ENCODE data around the gene LAMTOR4.
"Not testable (repeated sequence)": the region's sequence is repeated elsewhere in the genome, so short reads cannot be mapped to it uniquely, and the experiment has no call there.

The LAMTOR4 gene

DNA sequence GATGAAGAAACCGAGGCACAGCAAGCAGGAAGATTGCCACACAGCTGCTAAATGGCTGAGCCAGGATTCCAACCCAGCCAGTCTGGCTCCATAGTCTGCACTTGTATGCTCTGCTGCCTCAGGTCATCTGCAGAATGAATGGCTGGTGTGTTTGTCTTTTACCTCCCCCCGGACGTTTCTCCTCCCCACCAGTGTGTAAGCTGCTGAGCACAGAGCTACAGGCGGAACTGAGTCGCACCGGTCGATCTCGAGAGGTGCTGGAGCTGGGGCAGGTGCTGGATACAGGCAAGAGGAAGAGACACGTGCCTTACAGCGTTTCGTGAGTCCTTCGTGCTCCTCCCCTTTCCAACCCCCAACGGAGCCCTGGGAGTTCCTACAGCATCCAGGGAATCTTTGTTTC lies 26.7 kb upstream of the LAMTOR4 start:
- DNase-seq (ENCODE audit: extremely low read depth in 1 of 2, low read depth in 1 of 2): no peak

DNA sequence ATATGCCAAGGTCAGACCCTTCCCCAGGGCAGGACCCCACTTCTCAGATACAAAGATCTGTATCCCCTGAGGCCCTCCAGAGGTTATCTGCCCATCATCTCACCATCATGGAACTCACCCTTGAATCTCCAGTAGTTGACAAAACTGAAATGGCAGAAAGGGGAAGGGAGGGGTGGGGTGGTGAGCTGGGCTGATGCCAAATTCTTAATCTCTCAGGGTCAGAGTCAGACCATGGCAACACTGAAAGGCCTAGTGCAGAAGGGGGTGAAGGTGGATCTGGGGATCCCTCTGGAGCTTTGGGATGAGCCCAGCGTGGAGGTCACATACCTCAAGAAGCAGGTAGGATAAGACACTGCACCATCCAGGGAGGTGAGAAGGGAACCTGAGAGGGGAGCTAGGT lies 26.1 kb upstream of the LAMTOR4 start:
- no peak for DNase-seq (ENCODE audit: extremely low read depth in 1 of 2, low read depth in 1 of 2)

DNA sequence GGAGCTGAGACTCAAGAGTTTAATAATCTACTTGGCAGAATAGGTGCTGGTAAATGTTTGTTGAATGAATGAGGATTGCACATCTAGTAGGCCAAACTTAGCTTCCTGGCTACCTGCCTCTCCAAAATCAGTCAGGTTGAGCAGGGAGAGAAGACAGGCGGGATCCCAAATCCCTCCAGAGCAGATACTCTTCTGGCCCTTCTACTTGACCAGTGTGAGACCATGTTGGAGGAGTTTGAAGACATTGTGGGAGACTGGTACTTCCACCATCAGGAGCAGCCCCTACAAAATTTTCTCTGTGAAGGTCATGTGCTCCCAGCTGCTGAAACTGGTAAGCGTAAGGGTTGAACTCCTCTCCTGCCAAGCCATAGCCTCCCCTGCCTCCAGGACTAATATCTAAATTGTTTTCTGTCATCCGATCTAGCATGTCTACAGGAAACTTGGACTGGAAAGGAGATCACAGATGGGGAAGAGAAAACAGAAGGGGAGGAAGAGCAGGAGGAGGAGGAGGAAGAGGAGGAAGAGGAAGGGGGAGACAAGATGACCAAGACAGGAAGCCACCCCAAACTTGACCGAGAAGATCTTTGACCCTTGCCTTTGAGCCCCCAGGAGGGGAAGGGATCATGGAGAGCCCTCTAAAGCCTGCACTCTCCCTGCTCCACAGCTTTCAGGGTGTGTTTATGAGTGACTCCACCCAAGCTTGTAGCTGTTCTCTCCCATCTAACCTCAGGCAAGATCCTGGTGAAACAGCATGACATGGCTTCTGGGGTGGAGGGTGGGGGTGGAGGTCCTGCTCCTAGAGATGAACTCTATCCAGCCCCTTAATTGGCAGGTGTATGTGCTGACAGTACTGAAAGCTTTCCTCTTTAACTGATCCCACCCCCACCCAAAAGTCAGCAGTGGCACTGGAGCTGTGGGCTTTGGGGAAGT lies 24.2 kb upstream of the LAMTOR4 start:
- DNase-seq (ENCODE audit: extremely low read depth in 1 of 2, low read depth in 1 of 2): no peak

DNA sequence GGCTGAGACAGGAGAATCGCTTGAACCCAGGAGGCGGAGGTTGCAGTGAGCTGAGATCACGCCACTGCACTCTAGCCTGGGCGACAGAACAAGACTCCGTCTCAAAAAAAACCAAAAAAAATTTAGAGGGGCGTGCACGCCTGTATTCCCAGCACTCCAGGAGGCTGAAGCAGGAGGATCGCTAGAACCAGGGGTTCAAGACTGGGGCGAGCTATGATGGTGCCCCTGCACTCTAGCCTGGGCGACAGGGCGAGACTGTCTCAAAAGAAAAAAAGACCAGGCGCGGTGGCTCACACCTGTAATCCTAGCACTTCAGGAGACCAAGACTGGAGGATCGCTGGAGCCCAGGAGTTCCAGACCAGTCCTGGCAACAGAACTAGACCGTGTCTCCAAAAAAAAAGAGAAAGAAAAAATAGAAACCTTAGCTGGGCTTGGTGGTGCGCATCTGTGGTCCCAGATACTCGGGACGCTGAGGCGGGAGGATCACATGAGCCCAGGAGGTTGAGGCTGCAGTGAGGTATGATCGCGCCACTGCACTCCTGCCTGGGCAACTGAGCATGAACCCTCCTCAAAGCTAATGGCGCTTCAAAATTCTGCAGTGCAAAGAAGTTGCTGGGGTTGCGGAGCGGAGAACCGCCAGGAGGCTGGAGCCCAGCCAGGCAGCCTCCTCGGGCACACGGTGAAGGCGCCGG lies 22.3 kb upstream of the LAMTOR4 start:
- no peak for DNase-seq (ENCODE audit: extremely low read depth in 1 of 2, low read depth in 1 of 2)

DNA sequence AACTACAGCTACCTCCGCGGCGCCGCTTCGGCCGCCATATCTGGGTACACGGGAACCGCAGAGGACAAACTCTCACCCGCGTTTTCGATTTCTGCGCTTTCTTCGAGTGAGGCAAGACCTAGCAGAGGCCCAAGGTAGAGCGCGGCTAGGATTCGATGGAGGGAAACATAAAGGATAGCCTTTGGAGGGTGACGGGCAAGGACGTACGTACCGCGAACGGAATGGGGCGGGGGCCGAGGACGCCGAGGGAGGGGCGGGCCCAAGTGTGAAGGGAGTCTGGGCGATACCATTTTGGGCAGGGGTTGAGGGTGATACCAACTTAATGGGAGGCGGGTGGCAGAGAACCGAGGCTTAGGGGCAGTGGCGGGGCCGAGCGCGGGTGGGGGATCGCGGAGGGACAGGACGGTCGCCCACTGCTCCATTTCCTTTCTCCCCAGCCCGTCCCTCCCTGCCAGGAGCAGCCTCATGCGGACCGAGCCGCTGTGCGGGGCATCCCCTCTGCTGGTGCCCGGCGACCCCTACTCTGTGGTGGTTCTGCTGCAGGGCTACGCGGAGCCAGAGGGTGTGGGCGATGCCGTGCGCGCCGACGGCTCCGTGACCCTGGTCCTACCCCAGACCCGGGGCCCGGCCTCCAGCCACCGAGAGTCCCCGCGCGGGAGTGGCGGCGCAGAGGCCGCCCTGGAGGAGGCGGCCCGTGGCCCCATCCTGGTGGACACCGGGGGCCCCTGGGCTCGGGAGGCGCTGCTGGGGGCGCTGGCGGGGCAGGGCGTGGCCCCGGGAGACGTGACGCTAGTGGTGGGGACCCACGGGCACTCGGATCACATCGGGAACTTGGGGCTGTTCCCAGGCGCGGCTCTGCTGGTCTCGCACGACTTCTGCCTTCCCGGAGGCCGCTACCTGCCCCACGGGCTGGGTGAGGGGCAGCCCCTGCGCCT lies 21.5 kb upstream of the LAMTOR4 start, which contains the start of gene MBLAC1:
MBLAC1 (plus strand) TSS at position 37 of the 935 bp plus-strand sequence; CDS start at position 466, 429 bp downstream.
- peak; percentile 82 to 86 for DNase-seq (ENCODE audit: extremely low read depth in 1 of 2, low read depth in 1 of 2)

DNA sequence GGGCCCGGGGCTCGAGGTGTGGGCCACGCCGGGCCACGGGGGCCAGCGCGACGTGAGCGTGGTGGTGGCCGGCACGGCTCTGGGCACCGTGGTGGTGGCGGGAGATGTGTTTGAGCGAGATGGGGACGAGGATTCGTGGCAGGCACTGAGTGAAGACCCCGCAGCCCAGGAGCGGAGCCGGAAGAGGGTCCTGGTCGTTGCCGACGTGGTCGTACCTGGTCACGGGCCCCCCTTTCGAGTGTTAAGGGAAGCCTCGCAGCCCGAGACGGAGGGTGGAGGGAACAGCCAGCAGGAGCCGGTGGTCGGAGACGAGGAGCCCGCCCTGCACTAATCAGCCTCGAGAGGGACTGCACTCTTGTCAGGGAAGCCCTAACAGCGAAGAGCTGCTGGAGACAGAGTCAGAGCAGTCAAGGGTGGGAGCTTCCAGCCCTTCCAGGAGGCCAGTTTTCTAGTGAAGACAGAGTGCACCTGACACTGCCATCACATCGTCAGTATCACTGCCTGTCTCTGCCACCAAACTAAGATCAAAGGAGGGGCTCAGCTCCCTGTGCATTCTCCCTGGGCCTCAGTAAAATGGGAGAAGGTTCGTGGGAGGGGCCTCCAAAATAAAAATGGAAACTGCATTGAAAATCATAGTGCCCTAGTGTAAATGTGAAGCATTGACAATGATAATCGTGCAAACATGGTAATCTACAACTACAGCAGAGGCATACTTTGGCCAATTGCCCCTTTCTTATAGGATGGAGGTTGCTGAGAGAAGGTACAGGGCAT lies 20.7 kb upstream of the LAMTOR4 start:
- DNase-seq (ENCODE audit: extremely low read depth in 1 of 2, low read depth in 1 of 2): peak in 1 of 2 donors; percentile 11

DNA sequence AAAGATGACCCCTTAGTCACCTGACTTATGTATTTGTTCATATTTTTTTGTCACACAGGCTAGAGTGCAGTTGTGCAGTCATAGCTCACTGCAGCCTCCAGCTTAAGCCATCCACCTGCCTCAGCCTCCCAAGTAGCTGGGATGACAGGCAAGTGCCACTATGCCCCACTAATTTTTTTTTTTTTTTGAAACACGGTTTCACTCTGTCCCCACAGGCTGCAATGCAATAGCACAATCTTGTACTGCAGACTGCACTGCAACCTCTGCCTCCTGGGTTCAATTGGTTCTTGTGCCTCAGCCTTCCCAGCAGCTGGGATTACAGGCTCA lies 20.1 kb upstream of the LAMTOR4 start:
- no peak for DNase-seq (ENCODE audit: extremely low read depth in 1 of 2, low read depth in 1 of 2)

DNA sequence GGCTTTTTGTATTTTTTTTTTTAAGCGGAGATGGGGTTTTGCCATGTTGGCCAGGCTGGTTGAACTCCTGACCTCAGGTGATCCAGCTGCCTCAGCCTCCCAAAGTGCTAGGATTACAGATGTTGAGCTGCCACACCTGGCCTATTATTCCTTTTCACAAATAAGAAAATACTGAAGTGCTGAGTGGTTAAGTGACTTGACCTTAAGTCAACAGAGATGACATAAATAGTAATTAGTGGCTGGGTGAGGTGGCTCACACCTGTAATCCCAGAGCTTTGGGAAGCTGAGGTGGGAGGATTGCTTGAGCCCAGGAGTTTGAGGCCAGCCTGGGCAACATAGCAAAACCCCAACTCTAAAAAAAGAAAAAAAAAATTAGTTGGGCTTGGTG lies 18.5 kb upstream of the LAMTOR4 start:
- DNase-seq (ENCODE audit: extremely low read depth in 1 of 2, low read depth in 1 of 2): not testable (repeated sequence)

DNA sequence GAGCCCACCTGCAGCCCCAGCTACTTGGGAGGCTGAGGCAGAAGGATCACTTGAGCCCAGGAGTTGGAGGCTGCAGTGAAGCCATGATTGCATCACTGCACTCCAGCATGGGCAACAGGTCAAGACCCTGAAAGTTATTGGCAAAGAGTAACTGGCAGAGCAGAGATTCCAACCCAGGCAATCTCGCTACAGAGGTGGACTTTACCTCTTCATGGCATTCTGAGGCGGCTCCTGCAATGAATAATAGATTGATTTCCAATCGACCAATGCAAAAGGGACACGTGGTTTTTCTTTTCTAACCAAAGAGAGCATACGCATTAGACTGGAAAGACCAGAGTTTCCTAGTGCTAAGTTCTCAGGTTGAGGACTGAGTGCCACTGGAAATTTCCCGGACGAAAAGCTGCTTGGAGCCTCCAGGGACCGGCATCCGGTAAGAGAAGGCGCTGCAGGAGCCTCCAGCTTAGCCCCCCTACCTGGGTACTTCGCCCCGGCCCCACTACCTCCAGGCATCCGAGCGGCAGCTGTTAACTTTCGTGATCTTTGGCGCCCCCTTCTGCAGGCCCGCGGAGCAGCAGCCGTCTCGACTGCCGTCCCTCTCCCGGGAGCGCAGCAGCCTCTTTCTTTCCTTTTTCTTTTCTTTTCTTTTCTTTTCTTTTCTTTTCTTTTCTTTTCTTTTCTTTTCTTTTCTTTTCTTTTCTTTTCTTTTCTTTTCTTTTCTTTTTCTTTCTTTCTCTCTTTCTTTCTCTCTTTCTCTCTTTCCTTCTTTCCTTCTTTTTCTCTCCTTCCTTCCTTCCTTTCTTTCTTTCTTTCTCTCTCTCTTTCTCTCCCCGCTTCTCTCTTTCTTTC lies 17.9 kb upstream of the LAMTOR4 start:
- DNase-seq (ENCODE audit: extremely low read depth in 1 of 2, low read depth in 1 of 2): peak; percentile 63 to 74

DNA sequence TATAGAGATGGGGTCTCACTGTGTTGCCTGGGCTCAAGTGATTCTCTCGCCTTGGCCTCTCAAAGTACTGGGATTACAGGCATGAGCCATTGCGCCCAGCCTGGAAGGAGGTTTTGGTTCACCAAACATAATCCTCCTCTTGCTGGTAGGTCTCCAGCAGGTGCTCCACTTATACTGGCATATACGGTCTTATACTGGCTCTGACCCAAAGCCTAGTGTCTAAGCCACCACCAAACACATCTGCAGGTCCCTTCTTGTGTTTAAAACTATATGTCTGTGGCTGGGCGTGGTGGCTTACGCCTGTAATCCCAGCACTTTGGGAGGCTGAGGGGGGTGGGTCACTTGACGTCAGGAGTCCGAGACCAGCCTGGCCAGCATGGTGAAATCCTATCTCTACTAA lies 16.6 kb upstream of the LAMTOR4 start:
- DNase-seq (ENCODE audit: extremely low read depth in 1 of 2, low read depth in 1 of 2): no peak

DNA sequence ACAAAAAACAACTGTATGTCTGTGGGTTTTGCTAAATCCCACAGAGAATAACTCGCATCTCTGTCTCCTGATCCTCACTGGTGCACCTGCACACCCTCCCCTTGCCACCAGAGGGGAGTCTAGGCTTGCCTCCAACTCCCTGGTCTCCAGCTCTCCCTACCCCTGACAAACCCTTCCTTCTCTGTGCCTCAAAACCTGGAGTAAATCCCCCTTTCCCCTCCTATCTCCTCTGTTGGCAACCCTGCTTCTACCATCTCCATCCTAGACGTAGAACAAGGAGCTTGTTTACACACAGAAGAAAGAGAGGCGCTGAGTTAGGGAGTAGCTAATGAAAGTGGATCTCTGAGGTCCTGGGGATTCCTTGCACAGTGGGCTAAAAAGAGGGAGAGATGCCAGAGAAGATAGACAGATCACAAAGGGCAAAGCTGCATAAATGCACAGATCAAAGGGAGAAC lies 16.0 kb upstream of the LAMTOR4 start:
- peak in 1 of 2 donors; percentile 31 for DNase-seq (ENCODE audit: extremely low read depth in 1 of 2, low read depth in 1 of 2)

DNA sequence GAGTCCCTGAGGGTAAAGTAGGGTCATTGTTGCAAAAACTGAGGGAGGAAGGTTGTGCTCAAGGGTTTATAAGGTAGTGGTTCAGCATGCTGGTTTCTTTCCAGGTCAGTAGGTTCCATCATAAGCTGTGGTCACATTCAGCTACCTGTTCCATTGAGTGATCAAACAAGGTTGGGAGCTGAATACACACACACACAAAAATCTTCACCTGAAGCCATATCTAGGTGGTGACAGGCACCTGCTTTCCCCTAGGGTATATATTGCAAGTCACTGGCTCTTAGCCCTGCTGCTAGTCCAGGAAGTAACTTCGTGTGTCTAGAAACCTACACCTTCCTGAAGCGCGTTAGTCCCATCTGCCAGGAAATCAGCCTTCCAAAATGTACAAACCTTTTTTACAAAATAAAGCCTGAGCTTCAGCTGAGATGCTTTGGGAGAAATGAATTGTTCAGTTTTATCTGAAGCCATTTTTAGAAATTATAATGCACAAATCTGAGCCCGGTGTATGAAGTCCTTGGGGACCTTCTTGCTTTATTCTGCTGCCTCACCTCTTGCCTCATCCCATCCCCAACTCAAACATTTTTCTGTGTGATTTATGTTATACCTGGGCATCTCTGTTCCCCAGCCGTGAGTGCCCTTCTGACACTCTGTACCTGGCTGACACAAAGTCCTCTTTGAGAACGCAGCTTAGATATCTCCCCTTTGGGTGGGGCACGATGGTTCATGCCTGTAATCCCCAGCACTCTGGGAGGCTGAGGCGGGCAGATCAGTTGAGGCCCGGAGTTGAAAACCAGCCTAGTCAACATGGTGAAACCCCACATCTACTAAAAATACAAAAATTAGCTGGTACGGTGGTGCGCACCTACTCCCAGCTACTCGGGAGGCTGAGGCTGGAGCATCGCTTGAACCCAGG lies 10.6 kb upstream of the LAMTOR4 start:
- no peak for DNase-seq (ENCODE audit: extremely low read depth in 1 of 2, low read depth in 1 of 2)

DNA sequence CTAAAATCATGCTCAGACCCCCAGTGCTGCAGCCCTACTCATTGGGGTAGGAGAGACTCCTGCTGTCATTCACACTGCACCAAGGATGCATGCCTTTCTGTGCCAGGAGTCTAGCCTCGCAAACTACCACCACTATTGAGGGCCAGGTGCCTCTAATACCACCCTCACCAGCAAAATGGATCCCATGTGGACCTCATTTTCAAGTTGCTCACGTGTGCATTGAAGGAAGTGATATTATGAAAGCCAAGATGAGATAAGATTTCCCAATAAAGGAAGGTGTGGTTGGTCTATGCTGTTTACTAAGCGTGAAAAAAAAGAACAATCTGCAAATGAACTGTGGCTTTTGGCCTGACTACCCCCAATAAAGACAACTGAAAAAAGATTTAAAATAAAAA lies 7.2 kb upstream of the LAMTOR4 start:
- no peak for DNase-seq (ENCODE audit: extremely low read depth in 1 of 2, low read depth in 1 of 2)

DNA sequence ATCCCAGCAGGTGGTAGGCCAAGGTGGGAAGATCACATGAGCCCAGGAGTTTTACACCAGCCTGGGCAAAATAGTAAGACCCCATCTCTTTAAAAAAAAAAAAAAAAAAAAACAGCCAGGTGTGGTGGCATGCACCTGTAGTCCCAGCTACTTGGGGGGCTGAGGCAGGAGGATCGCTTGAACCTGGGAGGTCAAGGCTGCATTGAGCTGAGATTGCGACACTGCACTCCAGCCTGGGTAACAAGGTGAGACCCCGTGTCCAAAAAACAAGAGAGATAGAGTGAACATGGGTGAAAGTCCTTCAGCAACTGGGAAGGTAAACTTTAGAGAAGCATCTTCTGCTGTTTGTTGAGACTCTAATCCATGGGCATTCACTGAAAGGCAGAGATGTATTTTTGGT lies 6.3 kb upstream of the LAMTOR4 start:
- DNase-seq (ENCODE audit: extremely low read depth in 1 of 2, low read depth in 1 of 2): no peak

DNA sequence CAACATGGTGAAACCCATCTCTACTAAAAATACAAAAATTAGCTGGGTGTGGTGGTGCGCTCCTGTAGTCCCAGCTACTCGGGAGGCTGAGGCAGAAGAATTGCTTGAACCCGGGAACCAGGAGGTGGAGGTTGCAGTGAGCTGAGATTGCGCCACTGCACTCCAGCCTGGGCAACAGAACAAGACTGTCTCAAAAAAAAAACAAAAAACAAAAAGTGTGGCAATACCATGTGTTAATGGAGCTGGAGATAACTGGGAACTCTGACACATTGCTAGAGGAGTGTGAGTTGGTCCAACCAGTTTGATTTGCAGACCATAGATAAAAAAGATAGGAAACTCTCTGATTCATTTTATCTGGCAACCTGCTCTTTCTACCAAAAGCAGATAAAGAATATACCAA lies 2.4 kb upstream of the LAMTOR4 start:
- DNase-seq (ENCODE audit: extremely low read depth in 1 of 2, low read depth in 1 of 2): not testable (repeated sequence)

DNA sequence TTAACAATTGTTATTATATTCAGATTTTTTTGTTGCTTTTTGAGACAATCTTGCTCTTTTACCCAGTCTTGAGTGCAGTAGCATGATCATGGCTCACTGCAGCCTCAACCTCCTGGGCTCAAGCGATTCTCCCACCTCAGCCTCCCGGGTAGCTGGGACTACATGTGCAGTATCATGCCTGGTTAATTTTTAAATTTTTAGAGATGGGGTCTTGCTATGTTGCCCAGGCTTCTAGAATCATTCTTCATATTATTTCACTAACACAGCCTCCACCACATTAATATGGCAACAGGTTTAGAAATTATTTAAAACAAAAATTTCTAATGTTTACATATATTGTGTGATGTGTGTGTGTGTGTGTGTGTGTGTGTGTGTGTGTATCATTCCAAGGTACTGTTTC lies 1.4 kb upstream of the LAMTOR4 start:
- DNase-seq (ENCODE audit: extremely low read depth in 1 of 2, low read depth in 1 of 2): no peak

DNA sequence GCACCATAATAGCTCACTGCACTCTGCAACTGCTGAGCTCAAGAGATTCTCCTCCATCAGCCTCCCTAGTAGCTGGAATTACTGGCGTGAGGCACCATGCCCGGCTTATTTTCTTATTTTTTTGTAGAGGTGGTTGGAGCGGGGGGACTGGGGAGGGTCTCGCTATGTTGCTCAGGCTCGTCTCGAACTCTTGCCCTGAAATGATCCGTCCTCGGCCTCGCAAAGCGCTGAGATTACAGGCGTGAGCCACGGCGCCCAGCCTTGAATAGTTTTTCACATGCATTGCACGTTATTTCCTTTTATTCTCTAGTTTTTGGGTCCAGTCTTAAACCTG lies 526 bp upstream of the LAMTOR4 start:
- no peak for DNase-seq (ENCODE audit: extremely low read depth in 1 of 2, low read depth in 1 of 2)

DNA sequence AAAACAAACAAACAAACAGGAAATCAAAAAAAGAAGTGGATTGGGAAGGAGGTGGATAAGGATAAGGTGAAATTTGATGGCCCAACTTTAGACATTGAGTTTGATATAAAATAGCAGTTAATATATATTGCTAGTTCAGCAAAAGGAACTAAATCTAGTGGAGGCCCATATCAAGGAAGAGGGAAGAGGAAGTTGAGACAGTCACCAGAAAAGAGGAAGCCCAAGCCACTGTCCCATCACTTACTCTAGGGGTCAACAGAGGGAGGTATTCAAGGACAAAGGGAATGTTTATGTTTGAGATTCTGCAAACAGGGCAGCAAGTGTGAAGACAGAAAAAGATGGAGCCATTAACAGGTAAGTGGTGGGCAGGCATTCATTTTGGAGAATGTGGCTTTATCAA lies 3.7 kb downstream of the LAMTOR4 start:
- no peak for DNase-seq (ENCODE audit: extremely low read depth in 1 of 2, low read depth in 1 of 2)

Measured in activated CD8-positive, alpha-beta memory T cell treated with anti-CD3 and anti-CD28 coated beads for 1 hour (primary cell).